ENCODE data around the gene PCDH9.

Gene PCDH9

DNA sequence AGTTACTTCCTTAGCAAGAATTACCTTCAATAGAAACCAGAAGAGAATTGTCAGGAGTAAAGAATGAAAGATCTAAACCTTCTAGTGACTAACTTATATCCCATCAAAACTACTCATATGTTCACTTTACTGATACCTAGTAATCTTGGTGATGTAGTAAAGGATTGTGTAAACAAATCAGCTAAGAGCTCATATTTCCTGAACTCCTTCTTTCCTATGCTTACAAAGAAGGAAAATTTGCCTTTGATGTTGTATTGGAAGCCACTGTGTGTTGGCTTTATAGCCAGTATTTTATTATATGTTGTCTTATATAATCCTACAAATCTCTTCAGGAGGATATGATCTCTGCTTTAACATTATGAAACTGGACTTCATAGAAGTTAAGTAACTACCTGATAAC, 671.0 kb downstream of the PCDH9 start:
- DNase-seq (ENCODE audit: insufficient read length, low spot score) (no peak), FAIRE-seq (no peak)

DNA sequence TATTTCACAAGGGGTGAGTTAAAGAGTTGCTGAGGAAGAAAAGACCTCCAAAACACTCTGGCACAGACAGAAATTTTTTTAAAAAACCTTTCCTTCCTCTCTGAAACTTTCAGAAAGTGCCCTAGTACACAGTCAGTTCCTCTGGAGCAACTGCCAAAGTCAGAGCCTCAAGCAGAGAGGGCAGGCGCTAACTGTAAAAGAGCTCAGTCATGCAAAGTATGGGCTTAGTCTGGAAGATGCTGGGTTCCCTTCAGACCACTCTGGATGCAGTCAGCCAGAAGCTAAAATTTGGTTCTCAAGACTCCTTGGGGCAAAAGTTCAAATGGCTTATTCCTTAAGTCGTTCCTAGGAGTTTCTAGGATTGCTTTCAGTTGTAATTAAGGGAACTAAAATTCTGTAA, 671.6 kb downstream of the PCDH9 start:
- FAIRE-seq (no peak), DNase-seq (ENCODE audit: insufficient read length, low spot score) (no peak)

DNA sequence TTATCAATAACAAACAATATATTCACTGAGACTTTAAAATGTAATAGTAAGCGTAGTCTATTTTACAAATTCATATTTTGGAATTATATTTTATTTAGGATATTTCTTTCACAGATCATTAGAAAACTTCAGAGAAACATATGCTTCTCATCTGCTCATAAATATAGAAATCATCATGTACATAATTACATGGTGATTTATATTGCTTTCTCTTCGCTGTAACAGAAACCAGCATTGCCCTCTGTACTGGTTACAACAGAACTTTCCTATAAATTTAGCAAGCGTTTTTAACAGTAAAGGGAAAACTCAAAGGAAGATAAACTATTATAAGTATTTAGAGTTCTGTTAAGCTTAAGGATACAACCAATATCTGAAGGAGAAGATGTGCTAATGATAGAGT, 672.8 kb downstream of the PCDH9 start:
- FAIRE-seq = no peak
- no peak for DNase-seq (ENCODE audit: insufficient read length, low spot score)

DNA sequence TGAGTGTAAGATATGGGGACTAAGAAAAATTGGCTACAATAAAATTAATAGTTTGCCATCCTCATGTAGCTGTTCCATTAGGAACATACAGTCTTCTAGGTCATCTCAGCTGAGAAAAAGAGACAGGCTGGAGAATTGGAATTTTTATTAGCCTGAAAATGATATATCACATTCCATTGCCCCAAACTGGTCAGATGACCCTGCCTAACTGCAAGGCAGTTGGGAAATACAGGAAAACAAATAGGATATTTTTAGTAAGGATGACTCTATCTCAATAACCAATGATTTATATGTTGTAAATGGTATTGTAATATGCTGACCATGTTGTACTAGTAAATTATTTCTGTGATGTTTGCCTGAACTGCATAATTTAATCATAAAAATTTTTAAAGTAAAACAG, 673.8 kb downstream of the PCDH9 start:
- peak; percentile 18 for DNase-seq (ENCODE audit: insufficient read length, low spot score)
- FAIRE-seq = no peak

DNA sequence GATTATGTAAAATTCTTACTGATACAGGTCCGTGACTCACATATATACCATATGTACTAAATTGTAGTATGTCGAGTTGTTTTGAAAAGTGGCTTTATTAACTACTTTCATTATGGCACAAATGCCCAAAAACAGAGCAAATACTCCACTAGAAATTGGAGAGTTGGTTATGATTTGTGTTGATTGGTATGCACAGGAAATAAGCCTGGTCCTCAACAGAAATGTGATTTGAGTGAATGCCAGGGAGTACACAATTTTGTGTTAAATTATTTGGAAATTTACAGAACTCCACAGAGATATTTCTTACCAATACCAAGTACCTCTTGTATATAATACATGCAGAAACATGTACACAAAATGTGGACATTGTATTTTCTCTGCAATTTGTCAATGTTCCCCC, 676.7 kb downstream of the PCDH9 start:
- DNase-seq (ENCODE audit: insufficient read length, low spot score) = no peak

DNA sequence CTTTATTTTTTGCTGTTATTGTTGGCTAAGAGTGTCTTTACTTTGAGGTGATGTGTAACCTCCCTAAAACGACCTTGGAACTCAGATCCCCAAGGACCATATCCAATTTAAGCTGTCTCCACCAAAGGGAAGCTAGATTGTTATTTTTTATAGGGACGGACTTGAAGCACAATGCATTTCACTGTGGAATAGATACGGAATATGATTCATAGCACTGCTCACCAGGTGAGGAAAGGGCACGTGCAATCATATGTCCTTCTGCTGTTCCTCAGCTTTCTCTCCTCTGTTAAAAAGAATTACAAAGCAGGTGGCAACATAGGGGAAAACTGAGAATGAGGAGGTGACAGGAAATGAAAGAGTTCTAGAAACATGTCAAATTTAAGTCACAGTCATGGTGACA, 679.0 kb downstream of the PCDH9 start:
- no peak for FAIRE-seq

More for the DNA sequence above, 676.7 kb downstream of the PCDH9 start:
- no peak for FAIRE-seq

DNA sequence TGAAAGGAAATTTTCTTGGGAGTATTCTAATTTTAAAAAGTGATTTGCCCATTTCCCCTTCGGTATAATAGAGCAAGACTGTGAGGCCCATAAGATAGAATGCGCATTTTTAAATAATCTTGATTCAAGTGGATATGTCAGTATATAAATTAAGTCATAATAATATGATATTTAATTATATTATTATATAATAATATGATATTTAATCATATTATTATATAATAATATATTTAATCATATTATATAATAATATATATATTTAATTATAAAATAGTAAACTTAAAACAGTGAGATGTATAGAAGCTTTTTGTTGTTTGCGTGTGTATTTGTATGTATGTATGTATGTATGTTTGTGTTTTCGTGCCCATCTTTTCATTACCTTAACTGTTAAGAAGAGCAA, 682.5 kb downstream of the PCDH9 start:
- no peak for FAIRE-seq
- DNase-seq (ENCODE audit: insufficient read length, low spot score) = no peak

More for the DNA sequence above, 679.0 kb downstream of the PCDH9 start:
- DNase-seq (ENCODE audit: insufficient read length, low spot score) = no peak

DNA sequence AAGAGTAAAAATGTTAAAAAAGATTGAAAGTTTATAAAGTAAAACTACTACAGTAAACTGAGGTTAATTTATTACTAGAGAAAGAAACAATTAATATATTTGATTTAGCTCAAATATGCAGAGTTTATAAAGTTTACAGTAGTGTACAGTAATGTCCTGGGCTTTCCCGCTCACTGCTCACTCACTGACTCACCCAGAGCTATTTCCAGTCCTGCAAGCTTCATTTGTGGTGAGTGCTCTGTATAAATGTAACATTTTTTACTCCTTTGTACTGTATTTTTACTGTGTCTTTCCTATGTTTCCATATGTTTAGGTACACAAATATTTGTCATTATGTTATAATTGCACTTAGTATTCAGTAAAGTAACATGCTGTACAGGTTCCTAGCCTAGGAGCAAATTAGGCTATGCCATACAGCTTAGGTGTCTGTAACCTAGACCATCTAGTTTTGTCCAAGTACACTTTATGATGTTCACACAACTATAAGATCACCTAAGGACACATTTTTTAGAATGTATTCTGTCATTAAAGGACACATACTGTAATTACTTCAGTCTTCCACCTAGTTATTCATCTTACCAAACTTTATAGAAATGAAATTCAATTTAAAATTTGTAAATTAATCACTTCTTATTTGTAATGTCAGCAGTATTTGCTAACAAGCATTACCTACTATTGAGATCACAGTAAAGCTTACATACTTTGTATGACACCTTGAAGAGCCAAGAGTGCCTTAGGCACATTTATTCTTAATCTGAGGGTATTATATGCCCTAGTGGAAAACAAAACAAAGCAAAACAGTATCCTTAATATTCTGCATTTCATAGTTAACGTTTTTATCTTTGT, 683.4 kb downstream of the PCDH9 start:
- FAIRE-seq (no peak), DNase-seq (ENCODE audit: insufficient read length, low spot score) (no peak)

DNA sequence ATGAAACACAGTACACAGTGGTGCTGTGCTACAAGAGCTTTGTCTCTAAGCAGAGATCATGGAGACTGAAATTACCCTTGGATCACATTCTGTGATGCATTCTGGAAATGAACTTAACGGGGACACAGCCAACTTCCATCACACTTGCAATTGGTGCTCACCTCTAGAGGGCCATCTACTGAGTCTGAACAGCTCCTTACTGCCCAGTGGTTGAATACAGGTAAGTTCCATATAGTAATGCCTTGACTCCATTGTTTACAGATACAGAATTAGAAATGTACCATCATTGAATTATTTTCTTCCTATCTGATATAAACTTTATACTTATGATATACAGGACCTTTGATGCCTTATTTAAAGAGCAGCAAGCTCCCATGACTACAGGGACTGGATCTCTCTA, 686.4 kb downstream of the PCDH9 start:
- no peak for DNase-seq (ENCODE audit: insufficient read length, low spot score)
- FAIRE-seq = no peak

DNA sequence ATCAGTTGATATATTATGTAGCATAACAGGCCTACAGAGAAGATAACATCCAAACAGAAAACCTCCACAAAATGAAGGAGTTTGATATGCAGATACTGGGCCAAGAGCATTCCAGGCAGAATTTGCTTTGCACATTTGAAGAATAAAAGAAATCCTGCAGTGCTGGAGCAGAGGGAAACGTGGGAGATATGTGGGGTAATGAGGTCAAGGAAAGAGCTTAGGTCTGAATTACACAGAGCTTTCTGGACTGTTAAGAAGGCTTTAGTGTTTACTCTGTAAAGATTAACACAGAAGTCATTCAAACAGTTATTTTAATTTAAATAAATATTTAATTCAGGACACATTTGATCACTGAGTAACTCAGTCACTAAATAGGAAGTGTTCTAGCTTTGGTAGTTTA, 692.7 kb downstream of the PCDH9 start:
- FAIRE-seq = no peak

DNA sequence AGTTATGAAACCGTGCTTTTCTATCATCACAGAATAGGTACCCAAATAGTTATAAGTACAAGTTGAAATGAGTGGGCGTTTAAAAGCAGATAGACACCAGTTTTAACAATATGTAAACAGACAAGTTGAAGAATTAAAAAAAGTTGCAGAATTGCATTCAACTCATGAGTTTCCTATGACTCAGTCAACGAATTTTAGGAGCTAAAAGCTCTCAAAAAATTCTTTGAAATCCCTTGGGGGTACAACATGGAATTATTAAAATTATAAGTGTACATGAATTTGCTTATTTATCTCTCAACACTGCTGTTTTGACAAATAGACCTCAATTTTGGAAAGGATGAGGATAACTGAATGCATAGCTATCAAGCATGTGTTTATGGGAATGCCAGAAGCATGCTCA, 693.4 kb downstream of the PCDH9 start:
- no peak for FAIRE-seq

More for the DNA sequence above, 692.7 kb downstream of the PCDH9 start:
- DNase-seq (ENCODE audit: insufficient read length, low spot score) = no peak

DNA sequence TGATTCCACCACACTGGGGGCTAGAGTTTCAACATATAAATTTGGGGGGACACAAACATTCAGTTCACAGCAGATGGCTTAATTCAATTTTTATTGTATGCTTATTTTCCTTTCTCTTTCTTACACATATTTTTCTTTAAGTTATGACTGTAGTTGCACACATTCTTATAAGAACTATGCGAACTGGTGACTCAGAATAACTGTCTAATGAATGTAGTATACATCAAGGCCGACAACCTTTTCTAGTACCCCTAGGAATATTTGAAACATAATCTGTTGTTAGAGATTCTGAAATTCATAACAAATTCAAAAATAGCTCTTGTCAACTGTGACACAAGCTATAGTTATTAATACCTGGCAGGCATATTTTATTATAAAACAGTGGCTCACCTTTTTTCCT, 695.6 kb downstream of the PCDH9 start:
- no peak for DNase-seq (ENCODE audit: insufficient read length, low spot score)
- FAIRE-seq = no peak

More for the DNA sequence above, 693.4 kb downstream of the PCDH9 start:
- no peak for DNase-seq (ENCODE audit: insufficient read length, low spot score)

DNA sequence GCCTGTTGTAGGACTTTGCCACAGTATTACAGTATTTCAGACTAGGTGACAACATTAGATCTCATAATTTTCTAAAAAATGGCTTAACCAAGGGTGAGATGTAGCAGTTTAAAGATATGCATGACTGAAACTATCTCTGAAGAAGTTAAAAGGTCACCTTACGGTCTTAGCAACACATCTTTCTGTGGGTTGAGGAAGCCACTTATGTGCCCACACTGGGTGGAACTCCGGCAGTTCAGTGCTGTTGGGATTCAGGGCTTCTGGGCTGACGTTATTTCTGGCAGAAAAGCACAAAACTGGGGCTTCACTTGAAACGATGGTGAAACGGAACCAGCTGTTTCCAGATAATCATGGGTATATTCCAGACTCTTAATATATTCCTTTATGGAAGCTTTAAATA, 697.3 kb downstream of the PCDH9 start:
- FAIRE-seq (no peak), DNase-seq (ENCODE audit: insufficient read length, low spot score) (no peak)

DNA sequence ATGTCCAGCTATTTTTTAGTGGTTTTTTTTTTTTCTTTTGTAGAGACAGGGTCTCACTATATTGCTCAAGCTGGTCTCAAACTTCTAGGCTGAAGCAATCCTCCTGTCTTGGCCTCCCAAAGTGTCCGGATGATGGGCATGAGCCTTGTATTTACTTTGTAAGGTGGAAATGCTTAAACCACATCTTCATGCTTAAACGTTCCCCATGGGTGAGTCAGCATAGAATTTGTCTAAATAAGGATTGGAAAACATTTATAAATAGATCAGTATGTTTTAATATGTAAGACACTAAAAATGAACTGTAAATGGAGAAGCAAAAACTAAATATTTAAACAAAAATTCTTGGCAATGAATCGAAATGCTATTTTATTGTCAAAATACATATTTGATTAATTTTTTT, 698.0 kb downstream of the PCDH9 start:
- no peak for FAIRE-seq
- no peak for DNase-seq (ENCODE audit: insufficient read length, low spot score)

DNA sequence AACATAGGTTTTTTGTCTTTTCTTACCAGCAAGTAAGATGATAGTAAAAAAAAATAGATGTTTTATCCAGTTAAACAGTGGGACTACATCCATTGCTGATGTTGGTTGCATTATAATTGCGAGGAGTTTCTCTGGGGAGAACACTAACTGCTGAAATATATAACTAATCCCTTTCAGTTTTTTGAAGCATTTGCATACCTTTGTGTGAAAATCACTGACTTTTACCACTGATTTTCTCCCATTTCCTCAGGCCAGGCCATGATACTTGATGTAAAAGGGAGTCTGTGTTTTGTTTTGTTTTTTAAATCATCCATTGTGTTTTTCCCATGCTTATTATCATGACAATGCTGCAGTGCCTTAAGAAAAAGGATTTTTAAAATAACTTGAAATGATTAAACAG, 699.5 kb downstream of the PCDH9 start:
- FAIRE-seq = no peak
- no peak for DNase-seq (ENCODE audit: insufficient read length, low spot score)

DNA sequence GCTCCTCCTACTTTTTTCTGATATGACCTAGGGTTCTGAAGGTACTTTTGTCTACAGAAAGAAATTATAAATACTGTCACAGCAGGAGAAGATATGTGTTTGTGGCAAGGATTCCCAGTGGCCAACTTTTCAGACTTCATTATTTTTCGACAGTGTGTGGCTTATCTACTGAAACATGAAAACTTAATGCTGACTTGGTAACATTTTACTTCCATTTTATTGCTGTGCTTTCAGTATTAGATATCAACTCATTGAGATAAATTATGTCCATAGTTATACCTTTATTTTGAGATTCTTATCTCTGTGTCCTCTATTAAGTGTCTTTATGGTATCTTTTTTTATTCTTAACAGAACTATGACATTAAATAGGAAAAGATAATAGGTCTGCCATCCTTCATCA, 700.0 kb downstream of the PCDH9 start:
- DNase-seq (ENCODE audit: insufficient read length, low spot score) (no peak), FAIRE-seq (no peak)

DNA sequence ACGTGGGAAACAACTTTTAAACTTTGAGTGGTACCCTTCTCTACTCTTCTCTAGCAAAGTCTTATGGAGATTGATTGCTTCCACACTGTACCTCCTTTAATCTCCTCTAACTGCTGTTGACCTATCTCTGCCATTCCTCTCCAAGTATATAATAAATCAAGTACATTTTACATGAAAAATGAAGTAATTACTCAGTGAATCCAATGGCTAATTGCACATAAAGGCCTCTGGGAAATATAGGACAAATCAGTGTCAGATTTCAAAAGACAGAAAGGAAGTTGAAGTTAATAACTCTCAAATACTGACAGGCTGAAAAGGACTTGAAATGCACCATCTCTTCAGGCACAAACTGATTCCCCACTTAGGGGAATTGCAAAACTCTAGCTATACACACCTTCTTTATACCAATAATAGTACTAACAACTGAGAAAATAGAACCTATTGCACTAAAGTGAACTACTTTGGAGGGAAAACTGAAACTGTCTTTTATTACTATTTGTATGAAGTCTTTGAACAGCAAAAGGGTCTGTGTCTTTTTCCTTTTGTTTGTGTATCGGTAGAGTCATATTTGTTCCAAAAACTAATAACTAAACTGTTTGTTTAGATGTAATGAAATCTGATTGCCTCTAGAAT, 701.1 kb downstream of the PCDH9 start:
- DNase-seq (ENCODE audit: insufficient read length, low spot score) = no peak

DNA sequence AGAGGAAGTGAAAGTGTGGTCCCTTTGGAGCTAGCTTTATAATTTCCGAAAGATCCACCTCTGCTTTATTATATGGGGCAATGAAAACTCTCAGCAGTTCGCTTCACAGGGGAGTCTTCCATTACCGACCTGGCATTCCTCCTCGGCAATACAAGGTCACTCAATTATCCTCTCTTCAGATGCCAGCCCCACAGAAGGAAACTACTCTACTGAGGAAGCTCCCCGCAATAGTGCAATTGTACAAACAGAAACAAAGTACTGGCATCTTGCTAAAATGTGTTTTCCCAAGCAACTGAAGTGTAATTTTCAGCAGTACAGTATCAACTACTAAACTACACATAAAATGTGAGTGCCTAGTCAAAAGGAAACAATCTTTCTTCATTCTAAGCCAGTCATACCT, 702.0 kb downstream of the PCDH9 start:
- no peak for DNase-seq (ENCODE audit: insufficient read length, low spot score)

More for the DNA sequence above, 701.1 kb downstream of the PCDH9 start:
- FAIRE-seq = no peak

DNA sequence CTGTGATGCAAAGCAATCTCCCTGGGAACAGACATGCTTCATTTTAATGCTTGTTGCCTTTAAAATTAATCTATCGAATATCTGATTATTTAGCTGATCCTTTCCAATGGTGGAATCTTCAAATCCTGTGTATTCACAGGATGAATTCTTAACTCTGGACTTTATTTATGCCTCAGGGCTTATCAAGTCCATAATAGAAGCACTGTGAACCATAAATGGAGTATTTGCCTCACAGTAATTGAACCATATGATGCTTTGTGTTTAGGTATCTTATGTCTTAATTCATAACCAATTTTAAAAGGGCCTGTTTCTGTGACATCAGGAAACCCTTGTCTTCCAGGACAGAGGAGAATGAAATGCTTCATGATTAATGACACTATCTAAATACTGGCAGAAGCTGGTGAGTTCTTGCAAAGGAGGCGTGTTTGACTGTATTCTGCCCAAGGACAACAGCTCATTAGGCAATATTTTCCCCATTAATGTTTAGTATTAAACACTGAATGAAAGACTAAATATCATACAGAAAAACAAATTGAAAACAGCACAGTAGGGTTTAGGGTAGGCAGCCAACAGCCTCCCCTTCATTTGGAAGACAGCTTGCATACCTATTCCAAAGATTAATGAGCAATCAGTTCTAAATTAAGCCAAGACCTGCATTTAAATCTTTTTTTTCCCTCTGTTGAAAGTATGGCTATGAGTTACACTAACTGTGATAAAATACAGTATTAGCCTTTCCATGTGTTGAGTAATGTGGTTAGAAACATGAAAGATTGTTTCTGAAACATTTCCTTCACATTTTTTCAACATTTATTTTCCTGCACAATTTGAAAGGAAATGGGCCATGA, 709.4 kb downstream of the PCDH9 start:
- FAIRE-seq (no peak), DNase-seq (ENCODE audit: insufficient read length, low spot score) (no peak)

More for the DNA sequence above, 702.0 kb downstream of the PCDH9 start:
- no peak for FAIRE-seq

DNA sequence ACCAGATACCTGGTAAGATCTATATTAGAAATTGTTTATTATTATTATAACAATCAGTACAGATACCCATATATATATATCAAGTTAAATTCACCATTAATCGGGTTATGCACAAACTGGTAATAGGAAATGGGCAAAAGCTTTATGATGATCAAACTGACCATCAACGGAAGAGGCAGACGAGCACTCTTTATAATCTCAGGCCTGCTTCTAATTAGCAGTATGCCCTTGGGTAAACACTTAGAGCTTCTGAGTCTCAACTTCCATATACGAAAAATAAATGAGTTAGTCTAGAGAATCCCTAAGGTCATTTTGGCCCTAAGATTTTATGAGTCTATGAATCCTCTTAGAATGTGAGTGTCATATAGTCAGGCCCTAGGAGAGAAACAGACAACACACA, 710.9 kb downstream of the PCDH9 start:
- no peak for FAIRE-seq
- DNase-seq (ENCODE audit: insufficient read length, low spot score) = no peak

DNA sequence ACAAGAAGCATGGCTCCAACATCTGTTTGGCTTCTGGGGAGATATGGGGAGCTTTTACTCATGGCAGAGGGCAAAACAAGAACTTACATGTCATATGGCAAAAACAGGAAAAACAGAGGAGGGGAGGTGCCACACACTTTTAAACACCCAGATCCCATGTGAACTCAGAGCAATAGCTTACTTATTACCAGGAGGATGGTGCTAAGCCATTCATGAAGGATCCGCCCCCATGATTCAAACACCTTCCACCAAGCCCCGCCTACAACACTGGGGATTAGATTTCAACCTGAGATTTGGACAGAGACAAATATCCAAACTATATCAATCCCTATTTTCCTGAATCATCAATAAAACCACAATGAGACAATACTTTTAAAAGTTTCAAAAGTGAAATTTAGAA, 712.1 kb downstream of the PCDH9 start:
- FAIRE-seq (no peak), DNase-seq (ENCODE audit: insufficient read length, low spot score) (no peak)
